GM21528 (cell line): Measurements from ENCODE around the gene BRWD1.
"Not testable (repeated sequence)": the region's sequence is repeated elsewhere in the genome, so short reads cannot be mapped to it uniquely, and the experiment has no call there.

Source experiments
- ATAC-seq: cut with Tn5 transposase; IDR thresholded peaks from one replicate; pipeline ENCODE4 v1.9.1; 2021; ENCODE audit warnings: mild to moderate bottlenecking, moderate library complexity; ENCODE audit not compliant: unreplicated experiment, low FRiP score

The BRWD1 gene

DNA sequence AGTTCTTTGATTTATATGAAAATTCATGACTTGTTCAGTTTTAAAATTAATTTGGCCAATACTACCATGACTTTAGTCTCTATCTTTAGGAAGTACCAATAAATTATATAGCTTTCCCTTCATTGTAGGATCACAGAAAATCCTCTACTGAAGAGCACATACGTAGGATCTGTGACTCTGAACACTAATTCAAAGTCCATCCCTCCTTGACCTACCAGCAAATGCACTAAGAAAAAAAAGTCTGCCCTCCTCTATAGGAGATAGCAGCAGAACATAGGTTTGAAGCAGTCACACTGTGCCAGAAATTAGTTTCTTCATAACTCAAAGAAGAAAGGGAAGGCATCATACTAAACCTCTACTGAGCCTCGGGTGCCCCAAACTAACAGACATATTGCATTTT, 16.5 kb downstream of the BRWD1 start:
- ATAC-seq: no peak

- ATAC-seq: no peak
These were observed 24.4 kb downstream of the BRWD1 start for GRCh38 chr21:39288987-39289386.

DNA sequence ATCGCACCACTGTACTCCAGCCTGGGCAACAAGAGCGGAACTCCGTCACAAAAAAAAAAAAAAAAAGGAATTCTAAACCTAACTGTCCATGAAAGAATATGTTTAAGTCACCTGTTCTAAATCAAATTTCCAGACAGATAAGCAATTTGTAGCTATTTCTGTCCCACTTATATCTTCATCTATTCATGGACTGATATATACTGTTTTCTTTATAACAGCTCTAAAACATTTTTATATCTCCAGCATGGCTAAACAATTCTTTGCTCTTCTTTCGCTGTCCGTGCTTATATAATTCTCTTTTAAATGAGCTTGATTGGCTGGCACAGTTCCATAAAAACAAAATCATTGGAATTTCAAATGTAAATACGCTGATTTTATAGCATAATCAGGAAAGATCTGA, 30.5 kb downstream of the BRWD1 start:
- ATAC-seq: no peak

- no peak for ATAC-seq
These were observed 31.6 kb downstream of the BRWD1 start for GRCh38 chr21:39281853-39282252.

DNA sequence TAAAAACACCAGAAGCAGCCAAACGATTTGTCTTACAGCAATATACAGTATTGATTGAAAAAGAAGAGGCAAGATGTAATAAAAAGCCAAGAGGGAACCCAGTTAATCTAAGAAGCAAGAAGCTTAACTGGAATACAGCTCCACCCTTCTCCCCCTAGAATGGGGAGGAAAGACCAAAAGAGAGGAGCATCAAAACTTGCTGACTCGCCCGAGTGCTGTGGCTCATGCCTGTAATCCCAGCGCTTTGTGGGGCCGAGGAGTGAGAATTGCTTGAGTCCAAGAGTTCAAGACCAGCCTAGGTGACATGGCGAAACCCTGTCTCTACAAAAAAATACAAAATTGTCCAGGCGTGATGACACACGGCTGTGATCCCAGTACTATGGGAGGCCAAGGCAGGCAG, 32.2 kb downstream of the BRWD1 start:
- ATAC-seq: no peak

- no peak for ATAC-seq
These were observed 43.8 kb downstream of the BRWD1 start for GRCh38 chr21:39269620-39270019.

DNA sequence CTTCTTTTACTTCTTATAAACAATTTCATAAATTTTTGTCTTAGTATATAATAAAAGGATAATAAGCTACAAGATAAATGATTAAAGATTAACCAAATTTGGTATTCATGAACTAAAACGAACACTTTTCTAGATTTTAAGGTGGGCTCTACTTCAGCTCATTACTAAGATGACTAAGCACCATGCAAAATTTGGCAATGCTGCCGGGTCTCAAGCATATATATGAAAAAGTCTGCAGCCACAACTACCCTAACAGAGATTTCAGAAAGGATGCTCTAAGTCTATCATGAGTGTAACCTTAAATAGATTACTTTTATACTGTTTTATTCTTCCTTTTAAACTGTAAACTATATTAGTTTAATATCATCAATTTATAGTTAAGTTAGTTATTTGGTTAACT, 47.8 kb downstream of the BRWD1 start:
- ATAC-seq: no peak

DNA sequence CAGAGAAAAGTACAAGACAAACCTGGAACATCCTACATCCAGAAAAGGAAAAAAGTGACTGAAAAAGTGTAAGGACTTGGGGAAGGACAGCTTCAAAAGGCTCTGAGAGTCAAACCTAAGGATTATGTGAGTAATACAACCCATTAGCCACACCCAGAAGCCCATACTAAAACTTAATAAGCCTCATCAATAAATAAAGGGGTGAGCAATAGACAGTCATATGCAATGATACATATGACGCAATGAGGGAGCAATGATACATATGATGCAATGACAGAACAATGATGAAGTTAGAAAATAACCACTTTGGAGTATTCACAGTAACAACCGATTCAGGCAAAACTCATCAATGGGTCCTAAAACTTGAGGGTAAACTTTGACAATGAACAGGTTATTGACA, 50.1 kb downstream of the BRWD1 start:
- no peak for ATAC-seq

- ATAC-seq: no peak
These were observed 55.2 kb downstream of the BRWD1 start for GRCh38 chr21:39258207-39258606.

DNA sequence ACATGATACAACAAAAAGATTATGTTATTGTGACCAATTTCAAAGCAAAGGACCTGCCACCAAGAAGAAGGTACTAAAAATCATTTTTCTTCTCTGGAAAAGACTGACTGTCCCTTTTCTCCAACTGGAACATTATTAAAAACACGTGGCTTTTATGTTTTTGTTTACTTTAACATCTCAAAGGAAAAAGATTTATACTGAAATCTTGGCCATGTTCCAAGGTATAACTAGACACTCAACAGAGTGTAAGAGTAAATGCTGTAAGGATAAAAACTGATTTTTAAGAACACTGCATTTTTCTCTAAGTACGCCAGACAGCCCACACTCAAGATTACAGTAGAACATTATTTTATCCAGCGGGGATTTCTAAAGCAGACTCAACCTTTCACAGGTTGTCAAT, 62.1 kb downstream of the BRWD1 start:
- no peak for ATAC-seq

GRCh38 chr21:39238275-39238674, 75.2 kb downstream of the BRWD1 start:
- ATAC-seq: no peak

- no peak for ATAC-seq
These were observed 80.6 kb downstream of the BRWD1 start for GRCh38 chr21:39232861-39233291.

DNA sequence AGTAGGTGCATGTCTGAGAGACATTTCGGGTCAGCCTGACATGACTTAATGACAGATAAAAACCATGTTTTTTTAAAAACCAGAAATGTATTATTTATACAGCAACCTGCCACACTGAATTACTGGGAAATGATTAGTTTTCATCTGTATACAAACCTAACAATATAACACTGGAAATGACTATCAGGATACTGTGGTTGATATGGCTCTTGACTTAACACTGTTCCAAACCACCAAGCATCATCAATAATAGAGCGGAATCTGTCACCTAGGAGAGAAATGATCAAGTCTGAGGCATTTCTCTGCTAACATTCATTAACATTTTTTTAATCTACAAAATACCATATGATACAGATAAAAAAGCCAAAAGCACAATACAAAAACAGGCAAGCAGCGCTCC, 88.5 kb downstream of the BRWD1 start:
- ATAC-seq: no peak

GRCh38 chr21:39221997-39222486, 91.4 kb downstream of the BRWD1 start:
- ATAC-seq: no peak

DNA sequence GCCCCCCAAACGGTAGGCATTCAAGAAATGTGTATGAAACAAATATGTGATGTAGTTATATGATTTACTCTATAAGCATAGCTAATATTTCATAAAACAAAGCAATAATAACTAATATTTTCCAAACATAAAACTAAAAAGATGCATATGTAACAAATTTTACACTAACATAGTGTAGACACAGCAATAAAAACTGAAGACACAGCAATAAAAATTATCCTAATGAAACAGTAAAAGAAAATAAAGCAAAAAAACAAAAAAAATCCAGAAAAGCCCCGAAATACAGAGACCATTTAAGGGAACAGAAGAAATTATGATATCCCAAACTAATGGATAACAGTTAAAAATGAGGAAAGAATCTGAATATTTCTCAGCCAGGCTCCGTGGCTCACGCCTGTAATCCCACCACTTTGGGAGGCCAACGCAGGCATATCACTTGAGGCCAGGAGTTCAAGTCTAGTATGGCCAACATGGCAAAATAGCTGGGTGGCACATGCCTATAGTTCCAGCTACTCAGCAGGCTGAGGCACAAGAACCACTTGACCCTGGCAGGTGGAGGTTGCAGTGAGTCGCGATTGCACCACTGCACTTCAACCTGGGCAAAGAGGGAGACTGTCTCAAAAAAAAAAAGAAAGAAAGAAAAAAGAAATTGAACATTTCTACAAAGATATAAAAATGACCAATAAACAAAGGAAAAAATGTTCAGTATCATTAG, 92.0 kb downstream of the BRWD1 start:
- ATAC-seq: no peak

- ATAC-seq: not testable (repeated sequence)
These were observed 92.6 kb downstream of the BRWD1 start for GRCh38 chr21:39220875-39221274.

- ATAC-seq: no peak
These were observed 93.3 kb downstream of the BRWD1 start for GRCh38 chr21:39220150-39220549.

DNA sequence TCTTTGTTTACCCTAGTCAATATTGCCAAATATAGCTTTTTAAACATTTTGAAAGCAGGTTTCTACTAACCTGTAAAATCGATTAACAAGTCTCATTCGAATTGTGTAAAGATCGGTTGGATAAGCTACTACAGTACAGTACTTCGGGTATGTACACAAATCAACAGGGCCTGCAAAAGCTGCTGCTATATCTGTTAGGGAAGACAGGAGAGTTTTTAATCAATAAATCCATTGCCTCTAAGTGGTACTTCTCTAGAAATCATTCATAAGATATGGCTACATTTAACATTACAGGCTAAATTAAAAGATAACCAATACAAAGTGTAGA, 95.4 kb downstream of the BRWD1 start:
- no peak for ATAC-seq

GRCh38 chr21:39217356-39218081, 95.9 kb downstream of the BRWD1 start:
- ATAC-seq: no peak

- ATAC-seq: no peak
These were observed 97.1 kb downstream of the BRWD1 start for GRCh38 chr21:39216290-39216689.

GRCh38 chr21:39215078-39215477, 98.4 kb downstream of the BRWD1 start:
- ATAC-seq: no peak

DNA sequence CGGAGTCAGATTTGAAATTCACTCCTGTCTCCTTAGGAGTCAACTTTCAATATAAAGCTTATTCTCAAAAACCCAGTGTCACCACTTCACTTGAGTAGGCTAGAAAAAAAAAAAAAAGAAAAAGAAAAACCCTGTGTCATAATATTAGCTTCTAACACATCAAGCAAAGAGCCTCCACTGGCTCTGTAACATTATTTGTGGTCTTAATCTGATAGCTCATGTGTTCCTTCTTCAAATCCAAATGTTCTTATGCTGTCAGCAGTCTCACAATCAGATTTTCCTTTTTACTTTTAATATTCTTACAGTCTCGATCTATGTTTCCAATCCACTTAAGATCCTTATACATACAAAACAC, 104.1 kb downstream of the BRWD1 start:
- no peak for ATAC-seq
